Measurements from ENCODE around the gene GP1BB.

The GP1BB gene

GRCh38 chr22:19727310-19728150 lies 4.2 kb downstream of the GP1BB start:
- no peak for DNase-seq

DNA sequence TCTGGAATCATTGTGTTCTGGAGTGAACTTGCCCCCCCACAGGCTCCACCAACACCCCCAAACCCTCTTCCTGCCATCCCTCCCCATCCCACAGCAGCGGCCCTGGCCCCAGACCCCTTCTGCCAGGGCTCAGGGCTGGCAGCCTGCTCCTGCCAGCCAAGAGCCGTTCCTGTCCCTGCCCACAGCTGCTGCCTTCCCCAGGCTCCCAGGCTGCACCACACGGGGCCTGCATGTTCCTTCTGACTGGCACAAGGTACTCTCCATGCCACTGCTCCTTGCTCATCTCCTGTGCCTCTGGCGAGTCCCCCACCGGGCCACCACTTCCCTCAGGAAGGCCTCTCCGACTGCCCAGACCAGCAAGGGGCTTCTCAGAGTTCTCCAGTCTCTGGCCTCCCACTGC lies 4.9 kb downstream of the GP1BB start:
- DNase-seq = no peak

- no peak for DNase-seq
Measured at GRCh38 chr22:19728836-19729235, 5.5 kb downstream of the GP1BB start.

GRCh38 chr22:19729507-19729906 lies 6.2 kb downstream of the GP1BB start:
- DNase-seq = no peak

DNA sequence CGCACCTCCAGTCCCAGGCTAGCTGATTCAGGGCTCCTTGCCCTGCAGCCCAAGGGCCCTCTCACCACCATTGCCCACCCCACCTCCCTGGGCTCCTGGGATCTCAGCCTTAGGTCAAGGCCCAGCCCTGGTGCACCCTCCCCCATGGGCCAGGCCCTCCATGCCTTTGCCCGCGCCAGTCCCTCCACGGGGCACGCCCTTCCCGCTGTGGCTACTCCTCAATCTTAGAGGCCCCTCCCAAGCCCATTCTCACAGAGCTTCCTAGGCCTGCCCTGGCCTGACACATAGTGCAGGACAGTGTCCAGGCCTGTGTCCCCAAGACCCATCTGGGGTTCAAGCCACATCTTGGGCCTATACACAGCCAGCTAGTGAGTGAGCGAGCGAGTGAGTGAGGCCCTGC lies 6.9 kb downstream of the GP1BB start:
- no peak for DNase-seq

DNA sequence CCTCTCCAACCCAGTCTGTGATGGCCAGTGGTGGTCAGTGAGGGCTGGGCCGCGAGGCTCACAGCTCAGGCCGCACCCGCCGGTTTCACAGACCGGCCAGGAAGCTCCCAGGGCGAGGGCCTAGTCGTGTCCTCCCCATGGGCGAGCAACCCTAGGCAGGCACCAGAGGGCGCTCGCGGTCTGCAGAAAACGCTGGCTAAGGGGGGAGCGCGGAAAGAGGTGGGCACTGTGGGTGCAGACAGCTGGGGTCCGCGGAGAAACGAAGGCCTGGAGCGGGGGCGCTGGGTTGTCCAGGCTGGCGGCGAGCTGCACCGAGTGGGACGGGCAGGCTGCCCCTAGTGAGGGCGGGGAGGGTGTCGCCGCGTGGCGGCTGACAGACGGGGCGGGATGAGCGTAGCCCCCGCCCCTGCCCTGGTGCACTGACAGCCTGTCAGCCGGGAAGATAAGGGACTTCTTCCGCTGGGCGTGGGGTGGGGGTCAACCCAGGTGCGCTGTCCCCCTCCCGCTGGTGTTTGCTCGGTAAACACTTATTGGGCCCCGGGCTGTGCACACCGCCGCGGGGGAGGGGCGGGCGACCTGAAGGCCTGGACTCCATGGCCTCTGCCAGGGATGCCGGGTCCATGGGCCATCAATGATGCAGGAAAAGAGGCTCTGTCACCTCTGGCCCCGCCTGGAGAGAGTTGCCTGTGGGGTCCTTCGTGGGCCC lies 7.5 kb downstream of the GP1BB start:
- DNase-seq = no peak

- DNase-seq = no peak
Measured at GRCh38 chr22:19731361-19732135, 8.2 kb downstream of the GP1BB start.

DNA sequence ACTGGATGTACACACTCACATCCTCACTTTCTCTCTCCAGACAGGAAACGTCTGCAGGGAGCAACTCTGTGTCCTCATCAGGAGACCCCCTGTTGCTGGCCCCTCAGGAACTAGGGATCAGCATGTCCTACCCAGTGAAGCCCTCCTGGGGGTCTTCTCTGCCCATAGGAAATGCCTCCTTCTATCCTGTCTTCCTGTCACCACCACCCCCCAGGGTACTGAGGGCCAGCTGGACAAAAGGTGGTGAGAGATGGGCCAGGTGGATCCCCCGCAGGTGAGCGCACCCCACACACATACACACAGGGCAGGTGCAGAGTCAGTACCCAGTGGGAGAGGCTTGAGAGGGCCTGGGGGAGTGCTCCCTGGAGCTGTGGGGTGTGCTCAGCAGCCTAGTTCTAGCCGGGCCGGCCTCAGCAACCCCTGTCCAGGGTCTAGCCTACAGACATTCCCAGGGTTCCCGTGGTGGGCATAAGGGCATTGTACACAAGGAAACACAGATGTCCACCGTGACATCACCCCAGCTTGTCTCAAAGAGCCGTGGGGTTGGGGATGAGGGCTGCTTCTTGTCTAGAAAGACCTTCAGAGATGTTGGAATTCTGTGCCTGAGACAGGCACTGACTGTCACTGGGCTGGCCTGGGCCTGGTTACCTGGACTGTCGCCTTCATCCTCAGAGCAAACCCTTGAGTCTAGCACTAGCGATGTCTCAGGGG lies 9.2 kb downstream of the GP1BB start:
- no peak for DNase-seq

GRCh38 chr22:19733755-19734154 lies 10.4 kb downstream of the GP1BB start:
- DNase-seq = no peak

- DNase-seq = no peak
Measured at GRCh38 chr22:19734163-19734562, 10.8 kb downstream of the GP1BB start.

- DNase-seq = no peak
Measured at GRCh38 chr22:19734837-19735382, 11.6 kb downstream of the GP1BB start.

- DNase-seq = no peak
Measured at GRCh38 chr22:19735665-19736510, 12.5 kb downstream of the GP1BB start.

DNA sequence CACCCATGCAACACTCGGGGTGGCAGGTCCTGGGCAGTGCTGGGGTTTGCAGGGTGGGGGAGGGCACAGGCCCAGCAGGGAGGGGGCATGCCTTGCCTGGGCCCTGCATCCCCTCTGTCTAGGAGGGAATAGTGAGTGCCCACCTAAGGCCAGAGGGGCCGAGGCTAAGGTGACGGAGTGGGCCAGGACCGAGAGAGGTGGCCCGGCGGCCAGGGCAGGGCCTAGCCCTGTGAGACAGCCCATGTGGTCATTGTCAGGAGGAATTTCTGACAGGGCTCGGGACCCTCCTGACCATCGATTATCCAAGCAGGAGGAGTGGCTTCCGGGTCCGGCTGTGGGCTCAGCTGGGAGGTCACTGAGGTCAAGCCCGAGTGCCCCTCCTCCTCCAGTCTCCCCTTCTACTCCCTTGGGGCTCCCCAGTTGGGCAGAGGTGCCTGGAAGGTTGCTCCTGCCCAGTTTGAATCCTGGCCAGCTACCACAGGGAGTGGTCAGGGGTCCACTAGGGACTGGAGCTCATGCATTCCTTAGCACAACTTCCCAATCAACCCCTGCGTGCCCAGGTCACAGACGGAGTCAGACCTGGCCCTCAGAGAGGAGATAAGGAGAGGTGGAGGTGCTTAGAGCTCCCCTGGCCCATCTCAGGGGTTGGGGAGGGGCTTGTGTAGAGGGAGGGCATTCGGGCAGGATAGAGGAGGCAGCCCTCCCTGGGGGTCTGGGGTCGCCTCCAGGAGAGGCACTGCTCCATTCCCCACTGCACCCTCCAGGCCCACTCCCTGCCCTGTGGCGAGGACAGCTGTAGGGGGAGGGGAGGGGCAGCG lies 14.7 kb downstream of the GP1BB start:
- no peak for DNase-seq

DNA sequence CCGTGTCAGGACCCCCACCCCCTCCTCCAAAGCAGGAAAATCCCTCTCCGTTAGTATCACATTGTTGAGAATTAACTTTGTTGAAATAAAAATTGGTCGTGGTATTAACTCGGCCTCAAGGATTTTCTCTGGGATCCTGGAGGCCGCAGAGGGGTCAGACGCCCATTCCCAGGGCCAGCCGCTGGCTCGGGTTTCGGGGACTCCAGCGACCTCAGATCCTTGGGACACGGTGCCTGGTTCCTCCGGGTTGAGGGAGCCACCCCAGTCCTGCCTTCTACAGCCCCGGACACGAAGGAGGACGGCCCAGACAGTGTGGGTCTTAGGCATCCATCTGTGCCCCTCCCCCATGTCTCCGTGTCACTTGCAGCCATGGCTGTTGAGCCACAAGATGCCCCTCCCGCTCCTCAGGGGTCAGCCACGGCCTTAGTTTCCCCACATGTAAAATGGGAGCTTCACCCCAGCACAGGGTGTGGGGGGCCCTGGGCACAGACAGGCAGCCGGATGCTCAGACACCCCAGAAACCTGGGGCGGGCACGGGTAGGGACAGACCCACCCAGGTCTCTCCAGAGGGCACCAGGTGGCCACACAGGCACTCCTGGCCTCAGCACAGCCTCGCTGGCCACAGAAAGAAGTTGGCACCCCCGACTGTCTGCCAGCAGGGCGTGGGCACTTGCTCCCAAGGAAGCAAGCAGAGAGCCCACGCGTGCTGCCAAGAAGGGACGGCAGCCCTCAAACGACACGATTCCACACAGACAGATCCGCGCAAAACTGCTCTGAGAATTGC lies 15.5 kb downstream of the GP1BB start:
- DNase-seq = no peak

GRCh38 chr22:19739448-19739895 lies 16.1 kb downstream of the GP1BB start:
- DNase-seq = no peak

DNA sequence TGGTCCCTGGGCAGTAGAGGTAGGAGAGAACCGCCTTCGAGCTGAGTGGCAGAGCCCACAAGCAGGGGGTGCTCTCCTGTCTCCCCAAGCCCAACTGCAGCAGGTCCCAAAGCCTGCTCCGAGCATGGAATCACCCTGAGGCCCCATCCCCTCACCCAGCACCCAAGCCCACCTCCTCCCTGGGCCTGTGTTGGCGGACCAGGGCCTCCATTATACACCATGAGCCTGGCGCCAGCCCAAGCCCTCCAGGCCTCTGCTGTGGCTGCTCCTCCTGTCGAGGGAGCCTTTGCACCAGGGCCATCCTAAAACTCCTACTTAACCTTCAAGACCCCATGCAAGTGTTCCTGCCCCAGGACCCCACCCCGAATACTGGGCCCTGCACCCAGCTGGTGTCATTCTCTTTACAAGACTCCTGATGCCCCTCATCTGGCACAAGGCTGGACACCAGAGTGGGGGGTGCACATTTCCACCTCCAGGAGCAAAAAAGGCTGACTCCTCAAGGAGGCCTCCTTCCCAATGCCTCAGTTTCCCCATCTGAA lies 16.6 kb downstream of the GP1BB start:
- no peak for DNase-seq

- DNase-seq = no peak
Measured at GRCh38 chr22:19740586-19740985, 17.2 kb downstream of the GP1BB start.

DNA sequence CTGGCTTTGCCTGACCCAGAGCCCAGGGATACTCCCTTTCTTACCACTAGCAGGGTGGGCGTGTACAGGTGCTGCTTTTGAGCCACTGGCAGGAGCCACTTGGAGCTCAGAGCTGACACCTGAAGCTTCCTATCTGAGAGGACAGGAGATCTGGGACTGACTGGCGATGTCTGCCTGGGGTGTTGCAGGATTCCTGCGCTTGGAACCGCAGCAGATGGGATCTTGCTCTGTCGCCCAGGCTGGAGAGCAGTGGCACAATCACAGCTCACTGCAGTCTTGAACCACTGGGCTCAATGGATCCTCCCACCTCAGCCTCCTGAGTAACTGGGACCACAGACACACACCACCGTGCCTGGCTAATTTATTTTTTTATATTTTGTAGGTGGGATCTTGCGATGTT lies 17.7 kb downstream of the GP1BB start:
- DNase-seq = no peak

Data from DMS 273 treated with DMSO at 0.1 percent for 48 hours (cell line).